ENCODE results near the gene NGEF. TPM values are rescaled to one million over a fixed set of nuclear protein-coding genes. Genes with fewer than 3 reads are reported as not detected.

The NGEF gene
- total and polyA plus RNA-seq, 4 donors, result 10.6 to 22.6 (median 10.8) TPM

- DNase-seq (ENCODE audit: low spot score), result no peak
- 96% methylated on average over 5 of the region's 5 CpGs for WGBS
- H3K4me1 ChIP-seq (ENCODE audit: control insufficient read depth in 4 of 4, insufficient read depth in 4 of 4, low read length in 3 of 4), result no peaks in the 10 kb centered on the region
These were observed 18.6 kb downstream of the NGEF start for GRCh38 chr2:232994446-232994845.

GRCh38 chr2:232993231-232993821, 19.7 kb downstream of the NGEF start:
- WGBS, result 89% methylated on average over 4 of the region's 4 CpGs
- Histone ChIP-seq H3K9me3 (ENCODE audit: control insufficient read depth in 4 of 4, low read length in 3 of 4) (no peaks in the 10 kb centered on the region), H3K27ac (ENCODE audit: low read depth in 1 of 2, low read length in 2 of 2) (no peak overlapping the region), H3K27me3 (ENCODE audit: control insufficient read depth in 4 of 4, insufficient read depth in 4 of 4, low read length in 3 of 4) (no peaks in the 10 kb centered on the region), H3K4me1 (ENCODE audit: control insufficient read depth in 4 of 4, insufficient read depth in 4 of 4, low read length in 3 of 4) (peaks cover 0 to 3% (median 0%) of the 10 kb centered on the region in 4 donors), H3K36me3 (ENCODE audit: control insufficient read depth in 4 of 4, insufficient read depth in 3 of 4, low read depth in 1 of 4, low read length in 3 of 4) (no peaks in the 10 kb centered on the region), H3K4me3 (ENCODE audit: low read depth in 1 of 3, low read length in 3 of 3) (no peak overlapping the region), H3K9ac (ENCODE audit: low read depth in 1 of 2, low read length in 2 of 2) (no peak overlapping the region)
- no peak for DNase-seq (ENCODE audit: low spot score)
- TF ChIP-seq RAD21 (IDR thresholded peaks at IDR 0.05), result no peak
- TF ChIP-seq ZBTB33 (IDR thresholded peaks at IDR 0.05), result no peak
- no peak for TF ChIP-seq HNF4G (IDR thresholded peaks at IDR 0.05)
- no peak for TF ChIP-seq EGR1 (IDR thresholded peaks at IDR 0.05; ENCODE audit: low read depth in 2 of 2)
- TF ChIP-seq SP1 (IDR thresholded peaks at IDR 0.05), result no peak
- TF ChIP-seq NR2F2 (IDR thresholded peaks at IDR 0.05), result no peak
- TF ChIP-seq YY1 (IDR thresholded peaks at IDR 0.05), result no peak
- no peak for TF ChIP-seq FOXA2 (IDR thresholded peaks at IDR 0.05)
- TF ChIP-seq FOXA1 (IDR thresholded peaks at IDR 0.05), result no peak
- TF ChIP-seq TAF1 (conservative IDR thresholded peaks at IDR 0.05), result no peak
- no peak for TF ChIP-seq ATF3 (IDR thresholded peaks at IDR 0.05)
- TF ChIP-seq RXRA (IDR thresholded peaks at IDR 0.05), result no peak
- TF ChIP-seq REST (IDR thresholded peaks at IDR 0.05), result no peak
- no peak for TF ChIP-seq JUND (IDR thresholded peaks at IDR 0.05)

More at GRCh38 chr2:232994446-232994845, 18.6 kb downstream of the NGEF start:
- H3K27ac ChIP-seq (ENCODE audit: low read depth in 1 of 2, low read length in 2 of 2), result no peak overlapping the region
- H3K9me3 ChIP-seq (ENCODE audit: control insufficient read depth in 4 of 4, low read length in 3 of 4), result no peaks in the 10 kb centered on the region
- H3K9ac ChIP-seq (ENCODE audit: low read depth in 1 of 2, low read length in 2 of 2), result no peak overlapping the region
- no peaks in the 10 kb centered on the region for H3K27me3 ChIP-seq (ENCODE audit: control insufficient read depth in 4 of 4, insufficient read depth in 4 of 4, low read length in 3 of 4)
- H3K4me3 ChIP-seq (ENCODE audit: low read depth in 1 of 3, low read length in 3 of 3), result no peak overlapping the region
- H3K36me3 ChIP-seq (ENCODE audit: control insufficient read depth in 4 of 4, insufficient read depth in 3 of 4, low read depth in 1 of 4, low read length in 3 of 4), result no peaks in the 10 kb centered on the region
- TF ChIP-seq FOXA2 (IDR thresholded peaks at IDR 0.05) (no peak), CTCF (IDR thresholded peaks at IDR 0.05; ENCODE audit: low read depth, low read length, missing input control) (no peak), YY1 (IDR thresholded peaks at IDR 0.05) (no peak)
